GOT3 (cell line): ENCODE measurements around the gene CCDC182.

Experiments used
- DNase-seq: peaks from one replicate; lab custom pipeline; 2025; ENCODE audit warnings: mixed read lengths; lab: John Stamatoyannopoulos, UW

CCDC182 gene

DNA sequence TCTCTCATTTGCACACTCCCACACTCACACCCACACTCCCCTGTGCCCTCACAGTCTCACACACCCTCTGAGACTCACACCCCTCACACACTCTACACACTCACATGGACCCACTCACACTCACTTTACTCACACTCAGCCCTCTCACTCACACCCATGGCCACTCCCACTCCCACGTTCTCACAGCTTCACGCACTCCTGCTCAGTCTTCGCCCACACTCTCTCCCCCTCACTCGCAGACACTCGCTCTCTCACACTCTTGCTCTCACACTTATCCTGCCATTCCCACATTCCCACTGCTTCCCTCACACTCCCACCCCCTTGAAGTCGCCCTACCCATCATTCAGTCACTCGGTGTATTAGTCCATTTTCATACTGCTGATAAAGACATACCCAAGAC is 47.9 kb downstream of the CCDC182 start:
- no peak for DNase-seq

- DNase-seq = no peak
These were observed 49.0 kb downstream of the CCDC182 start for GRCh38 chr17:57696050-57696449.
